Kidney epithelial cell (primary cell): Measurements from ENCODE around the gene ZBTB46. TPM values are rescaled to one million over a fixed set of nuclear protein-coding genes. Genes with fewer than 3 reads are reported as not detected.
"Not testable (repeated sequence)": the region's sequence is repeated elsewhere in the genome, so short reads cannot be mapped to it uniquely, and the experiment has no call there.

Experiments
- DNase-seq: peaks from one replicate; pipeline ENCODE4 v3.0.0-alpha.2; 2010; ENCODE audit warnings: low read depth
- H3K27me3 ChIP-seq: 2 replicates; pipeline ENCODE4 v1.6.0; 2011; ENCODE audit warnings: low read length; ENCODE audit not compliant: control insufficient read depth, insufficient read depth
- H3K36me3 ChIP-seq: 2 replicates; pipeline ENCODE4 v1.5.1; 2011; ENCODE audit warnings: low read length; ENCODE audit not compliant: control insufficient read depth, insufficient read depth
- H3K4me3 ChIP-seq: 2 replicates; pipeline ENCODE4 v1.5.1; 2011; ENCODE audit warnings: low read depth, mild to moderate bottlenecking, control low read depth, low read length
- total RNA-seq: library from RNA; depleted of rRNA; stranded (reverse); fragments of >200 nt; gene quantifications from 2 replicates; pipeline ENCODE4 v1.2.3, GENCODE V29; 2015
- TF ChIP-seq, protein P1 (sequence below): IDR thresholded peaks from 2 replicates; pipeline ENCODE4 v1.5.1; 2011; ENCODE audit warnings: mild to moderate bottlenecking, moderate library complexity, low read length, control low read depth, inconsistent platforms; ENCODE audit not compliant: insufficient read depth, poor library complexity, severe bottlenecking

Gene ZBTB46
- total RNA-seq, 1 donor from 2014 or later: 7.8 TPM

DNA sequence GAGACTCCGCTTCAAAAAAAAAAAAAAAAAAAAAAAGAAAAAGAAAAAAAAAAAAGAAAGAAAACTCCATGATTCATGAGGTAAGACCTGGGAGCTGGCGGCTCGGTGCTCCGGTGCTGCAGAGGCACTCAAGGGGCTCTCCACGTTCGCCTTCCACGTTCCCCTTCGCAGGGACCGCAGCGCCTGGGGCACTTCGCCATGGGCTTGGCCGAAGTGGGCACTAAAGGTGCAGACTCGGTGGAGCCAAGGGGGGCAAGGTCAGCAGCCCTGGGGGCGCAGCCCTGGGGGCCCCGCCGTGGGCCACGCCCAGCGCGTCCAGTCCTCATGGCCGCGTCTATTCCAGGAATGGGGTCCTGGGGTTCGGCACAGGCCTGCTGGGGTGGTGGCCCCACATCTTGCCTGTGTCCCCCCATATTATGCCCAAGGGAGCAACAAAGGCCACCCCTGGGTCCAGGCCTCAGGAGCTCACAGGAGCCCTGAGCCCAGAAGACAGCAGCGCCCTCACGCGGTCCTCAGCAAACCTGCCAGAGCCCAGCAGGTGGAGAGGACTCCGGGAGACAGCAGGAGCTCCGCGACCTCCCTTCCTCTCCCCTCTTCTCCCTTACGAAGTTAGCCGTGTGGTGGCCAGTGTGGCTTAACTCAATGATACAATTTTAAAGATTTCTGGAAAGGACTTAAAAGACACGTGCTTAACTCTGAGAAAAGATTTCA is 21.9 kb downstream of the ZBTB46 start:
- Histone ChIP-seq H3K36me3 (no peaks in the 10 kb centered on the region), H3K4me3 (no peak overlapping the region), H3K27me3 (peaks cover 2% of the 10 kb centered on the region)
- DNase-seq: no peak
- TF ChIP-seq, protein P1, sequence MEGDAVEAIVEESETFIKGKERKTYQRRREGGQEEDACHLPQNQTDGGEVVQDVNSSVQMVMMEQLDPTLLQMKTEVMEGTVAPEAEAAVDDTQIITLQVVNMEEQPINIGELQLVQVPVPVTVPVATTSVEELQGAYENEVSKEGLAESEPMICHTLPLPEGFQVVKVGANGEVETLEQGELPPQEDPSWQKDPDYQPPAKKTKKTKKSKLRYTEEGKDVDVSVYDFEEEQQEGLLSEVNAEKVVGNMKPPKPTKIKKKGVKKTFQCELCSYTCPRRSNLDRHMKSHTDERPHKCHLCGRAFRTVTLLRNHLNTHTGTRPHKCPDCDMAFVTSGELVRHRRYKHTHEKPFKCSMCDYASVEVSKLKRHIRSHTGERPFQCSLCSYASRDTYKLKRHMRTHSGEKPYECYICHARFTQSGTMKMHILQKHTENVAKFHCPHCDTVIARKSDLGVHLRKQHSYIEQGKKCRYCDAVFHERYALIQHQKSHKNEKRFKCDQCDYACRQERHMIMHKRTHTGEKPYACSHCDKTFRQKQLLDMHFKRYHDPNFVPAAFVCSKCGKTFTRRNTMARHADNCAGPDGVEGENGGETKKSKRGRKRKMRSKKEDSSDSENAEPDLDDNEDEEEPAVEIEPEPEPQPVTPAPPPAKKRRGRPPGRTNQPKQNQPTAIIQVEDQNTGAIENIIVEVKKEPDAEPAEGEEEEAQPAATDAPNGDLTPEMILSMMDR: no peak

DNA sequence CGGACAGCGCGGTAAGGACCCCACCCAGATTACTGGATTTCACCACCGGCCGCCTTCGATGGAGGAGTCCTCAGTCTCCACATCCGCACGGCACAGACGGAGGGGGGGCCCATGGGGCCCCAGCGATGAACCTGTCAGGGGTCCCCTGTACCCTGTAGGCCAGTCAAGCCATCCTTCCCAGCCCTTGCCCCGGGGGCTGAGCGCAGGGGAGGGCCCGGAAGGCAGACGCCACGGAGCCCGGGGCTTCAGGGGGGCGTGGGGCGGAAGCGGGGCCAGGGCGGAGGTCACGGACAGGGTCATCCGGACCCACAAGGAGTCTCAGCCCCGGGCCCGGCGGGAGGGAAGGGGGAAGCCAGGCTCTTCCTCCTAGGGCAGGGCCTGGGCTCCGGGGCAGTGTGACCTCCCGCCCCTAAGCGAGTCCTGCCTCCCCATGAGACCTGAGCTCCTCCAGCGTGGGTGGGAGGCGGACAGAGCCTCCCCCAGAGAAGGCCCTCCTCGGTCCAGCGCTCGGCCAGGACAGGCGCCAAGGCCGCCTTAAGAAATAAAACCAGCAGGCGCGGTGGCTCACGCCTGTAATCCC is 22.8 kb downstream of the ZBTB46 start:
- peaks cover 2% of the 10 kb centered on the region for H3K27me3 ChIP-seq
- TF ChIP-seq, protein P1: no peak
- H3K4me3 ChIP-seq: no peak overlapping the region
- no peaks in the 10 kb centered on the region for H3K36me3 ChIP-seq
- no peak for DNase-seq

DNA sequence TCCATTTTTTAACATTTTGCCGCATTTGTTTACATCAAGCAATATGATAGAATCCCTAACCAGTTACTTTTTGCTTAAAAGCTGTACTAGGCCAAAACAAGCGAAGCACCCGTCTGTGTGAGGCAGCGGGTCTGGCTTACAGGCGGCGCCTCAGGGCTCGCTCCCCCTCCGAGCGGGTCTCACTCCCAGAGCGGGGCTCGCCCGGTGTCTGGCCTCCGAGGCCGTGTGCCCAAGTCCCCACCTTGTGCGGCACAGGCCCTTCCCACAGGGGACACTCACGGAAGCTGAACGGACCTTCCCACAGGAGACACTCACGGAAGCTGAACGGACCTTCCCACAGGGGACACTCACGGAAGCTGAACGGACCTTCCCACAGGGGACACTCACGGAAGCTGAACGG is 23.4 kb downstream of the ZBTB46 start:
- TF ChIP-seq, protein P1: no peak
- Histone ChIP-seq H3K36me3 (no peaks in the 10 kb centered on the region), H3K4me3 (no peak overlapping the region), H3K27me3 (peaks cover 2% of the 10 kb centered on the region)
- no peak for DNase-seq

DNA sequence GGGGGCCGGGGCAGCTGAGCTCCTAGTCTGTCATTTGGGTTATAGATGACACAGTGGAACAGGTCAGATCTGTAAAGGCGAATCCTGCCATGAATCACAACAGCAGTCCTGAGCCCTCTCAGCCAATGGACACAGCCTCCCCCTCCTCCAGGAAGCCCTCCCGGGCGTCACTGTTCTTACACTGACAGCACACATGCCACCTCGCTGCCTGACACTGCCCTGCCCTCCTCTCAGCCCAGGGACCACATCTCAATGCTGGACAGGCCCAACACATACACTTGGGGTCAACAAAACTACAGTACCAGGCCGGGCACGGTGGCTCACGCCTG is 26.8 kb downstream of the ZBTB46 start:
- TF ChIP-seq, protein P1: no peak
- no peaks in the 10 kb centered on the region for H3K27me3 ChIP-seq
- DNase-seq: no peak
- H3K36me3 ChIP-seq: no peaks in the 10 kb centered on the region
- no peak overlapping the region for H3K4me3 ChIP-seq

DNA sequence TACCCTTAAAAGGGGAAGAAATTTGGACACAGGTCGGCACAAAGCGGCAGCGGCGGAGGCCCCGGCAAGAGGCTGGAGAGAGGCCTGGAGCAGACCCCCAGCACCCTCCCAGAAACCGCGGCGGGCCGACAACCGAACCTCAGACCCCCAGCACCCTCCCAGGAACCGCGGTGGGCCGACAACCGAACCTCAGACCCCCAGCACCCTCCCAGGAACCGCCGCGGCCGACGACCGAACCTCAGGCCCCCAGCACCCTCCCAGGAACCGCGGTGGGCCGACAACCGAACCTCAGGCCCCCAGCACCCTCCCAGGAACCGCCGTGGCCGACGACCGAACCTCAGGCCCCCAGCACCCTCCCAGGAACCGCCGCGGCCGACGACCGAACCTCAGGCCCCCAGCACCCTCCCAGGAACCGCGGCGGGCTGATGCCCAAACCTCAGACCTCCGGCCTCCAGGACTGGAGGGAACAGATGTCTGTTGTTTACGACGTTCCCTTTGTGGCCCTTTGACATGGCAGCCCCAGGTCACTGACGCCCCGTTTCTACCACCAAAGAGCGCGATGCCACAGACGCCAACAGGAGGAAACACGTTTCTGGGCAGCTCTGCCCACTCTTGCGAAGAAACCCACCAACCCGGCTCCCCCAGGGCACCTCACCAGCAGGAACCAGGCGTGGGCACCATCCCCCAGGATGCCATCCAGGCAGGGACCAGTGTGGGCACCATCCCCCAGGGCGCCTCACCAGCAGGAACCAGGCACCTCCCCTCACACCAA is 28.4 kb downstream of the ZBTB46 start:
- no peaks in the 10 kb centered on the region for H3K36me3 ChIP-seq
- H3K4me3 ChIP-seq: no peak overlapping the region
- H3K27me3 ChIP-seq: no peaks in the 10 kb centered on the region
- TF ChIP-seq, protein P1: no peak
- no peak for DNase-seq

DNA sequence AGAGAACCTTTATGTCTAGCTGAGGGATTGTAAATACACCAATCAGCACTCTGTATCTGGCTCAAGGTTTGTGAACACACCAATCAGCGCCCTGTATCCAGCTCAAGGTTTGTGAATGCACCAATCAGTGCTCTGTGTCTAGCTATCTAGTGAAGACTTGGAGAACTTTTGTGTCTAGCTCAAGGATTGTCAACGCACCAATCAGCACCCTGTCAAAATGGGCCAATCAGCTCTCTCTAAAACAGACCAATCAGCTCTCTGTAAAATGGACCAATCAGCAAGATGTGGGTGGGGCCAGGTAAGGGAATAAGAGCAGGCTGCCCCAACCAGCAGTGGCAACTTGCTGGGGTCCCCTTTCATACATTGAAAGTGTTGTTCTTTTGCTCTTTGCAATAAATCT is 29.9 kb downstream of the ZBTB46 start:
- H3K27me3 ChIP-seq, DNase-seq, H3K4me3 ChIP-seq, H3K36me3 ChIP-seq: not testable (repeated sequence)

DNA sequence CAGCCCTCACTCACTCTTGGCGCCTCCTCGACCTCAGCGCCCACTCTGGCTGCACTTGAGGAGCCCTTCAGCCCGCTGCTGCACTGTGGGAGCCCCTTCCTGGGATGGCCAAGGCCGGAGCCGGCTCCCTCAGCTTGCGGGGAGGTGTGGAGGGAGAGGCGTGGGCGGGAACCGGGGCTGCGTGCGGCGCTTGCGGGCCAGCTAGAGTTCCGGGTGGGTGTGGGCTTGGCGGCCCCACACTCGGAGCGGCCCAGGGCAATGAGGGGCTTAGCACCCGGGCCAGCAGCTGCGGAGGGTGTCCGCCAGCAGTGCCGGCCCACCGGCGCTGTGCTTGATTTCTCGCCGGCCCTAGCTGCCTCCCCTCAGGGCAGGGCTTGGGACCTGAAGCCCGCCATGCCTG is 30.7 kb downstream of the ZBTB46 start:
- DNase-seq, H3K27me3 ChIP-seq, H3K36me3 ChIP-seq, H3K4me3 ChIP-seq: not testable (repeated sequence)

DNA sequence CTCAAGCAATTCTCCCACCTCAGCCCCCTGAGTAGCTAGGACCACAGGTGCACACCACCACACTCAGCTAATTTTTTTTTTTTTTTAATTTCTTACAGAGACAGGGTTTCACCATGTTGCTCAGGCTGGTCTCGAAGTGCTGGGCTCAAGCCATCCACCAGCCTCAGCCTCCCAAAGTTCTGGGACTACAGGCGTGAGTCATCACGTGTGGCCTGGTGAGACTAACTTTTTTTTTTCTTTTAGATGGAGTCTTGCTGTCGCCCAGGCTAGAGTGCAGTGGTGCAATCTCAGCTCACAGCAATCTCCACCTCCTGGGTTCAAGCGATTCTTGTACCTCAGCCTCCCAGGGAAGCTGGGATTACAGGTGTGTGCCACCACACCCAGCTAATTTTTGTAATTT is 31.9 kb downstream of the ZBTB46 start:
- not testable (repeated sequence) for DNase-seq, H3K4me3 ChIP-seq, H3K36me3 ChIP-seq, H3K27me3 ChIP-seq

DNA sequence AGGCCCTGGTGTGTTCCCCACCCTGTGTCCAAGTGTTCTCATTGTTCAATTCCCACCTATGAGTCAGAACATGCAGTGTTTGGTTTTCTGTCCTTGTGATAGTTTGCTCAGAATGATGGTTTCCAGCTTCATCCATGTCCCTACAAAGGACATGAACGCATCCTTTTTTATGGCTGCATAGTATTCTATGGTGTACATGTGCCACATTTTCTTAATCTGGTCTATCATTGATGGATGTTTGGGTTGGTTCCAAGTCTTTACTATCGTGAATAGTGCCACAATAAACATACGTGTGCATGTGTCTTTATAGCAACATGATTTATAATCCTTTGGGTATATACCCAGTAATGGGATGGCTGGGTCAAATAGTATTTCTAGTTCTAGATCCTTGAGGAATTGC is 33.9 kb downstream of the ZBTB46 start:
- H3K27me3 ChIP-seq, H3K4me3 ChIP-seq, H3K36me3 ChIP-seq, DNase-seq: not testable (repeated sequence)
